HG03064 (cell line): ENCODE data around the gene NACAD.

Source experiments
- ATAC-seq: cut with Tn5 transposase; IDR thresholded peaks from one replicate; pipeline ENCODE4 v1.9.1; 2021; ENCODE audit warnings: low read depth; ENCODE audit not compliant: unreplicated experiment

Gene NACAD, protein sequence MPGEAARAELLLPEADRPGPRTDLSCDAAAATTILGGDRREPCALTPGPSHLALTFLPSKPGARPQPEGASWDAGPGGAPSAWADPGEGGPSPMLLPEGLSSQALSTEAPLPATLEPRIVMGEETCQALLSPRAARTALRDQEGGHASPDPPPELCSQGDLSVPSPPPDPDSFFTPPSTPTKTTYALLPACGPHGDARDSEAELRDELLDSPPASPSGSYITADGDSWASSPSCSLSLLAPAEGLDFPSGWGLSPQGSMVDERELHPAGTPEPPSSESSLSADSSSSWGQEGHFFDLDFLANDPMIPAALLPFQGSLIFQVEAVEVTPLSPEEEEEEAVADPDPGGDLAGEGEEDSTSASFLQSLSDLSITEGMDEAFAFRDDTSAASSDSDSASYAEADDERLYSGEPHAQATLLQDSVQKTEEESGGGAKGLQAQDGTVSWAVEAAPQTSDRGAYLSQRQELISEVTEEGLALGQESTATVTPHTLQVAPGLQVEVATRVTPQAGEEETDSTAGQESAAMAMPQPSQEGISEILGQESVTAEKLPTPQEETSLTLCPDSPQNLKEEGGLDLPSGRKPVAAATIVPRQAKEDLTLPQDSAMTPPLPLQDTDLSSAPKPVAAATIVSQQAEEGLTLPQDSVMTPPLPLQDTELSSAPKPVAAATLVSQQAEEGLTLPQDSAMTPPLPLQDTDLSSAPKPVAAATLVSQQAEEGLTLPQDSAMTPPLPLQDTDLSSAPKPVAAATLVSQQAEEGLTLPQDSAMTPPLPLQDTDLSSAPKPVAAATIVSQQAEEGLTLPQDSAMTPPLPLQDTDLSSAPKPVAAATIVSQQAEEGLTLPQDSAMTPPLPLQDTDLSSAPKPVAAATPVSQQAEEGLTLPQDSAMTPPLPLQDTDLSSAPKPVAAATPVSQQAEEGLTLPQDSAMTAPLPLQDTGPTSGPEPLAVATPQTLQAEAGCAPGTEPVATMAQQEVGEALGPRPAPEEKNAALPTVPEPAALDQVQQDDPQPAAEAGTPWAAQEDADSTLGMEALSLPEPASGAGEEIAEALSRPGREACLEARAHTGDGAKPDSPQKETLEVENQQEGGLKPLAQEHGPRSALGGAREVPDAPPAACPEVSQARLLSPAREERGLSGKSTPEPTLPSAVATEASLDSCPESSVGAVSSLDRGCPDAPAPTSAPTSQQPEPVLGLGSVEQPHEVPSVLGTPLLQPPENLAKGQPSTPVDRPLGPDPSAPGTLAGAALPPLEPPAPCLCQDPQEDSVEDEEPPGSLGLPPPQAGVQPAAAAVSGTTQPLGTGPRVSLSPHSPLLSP (N-terminal part only)

GRCh38 chr7:45088821-45089340 is at the start of gene NACAD:
Gene NACAD, minus strand, starts transcription at chr7:45088969. Its CDS starts 75 bp downstream, at chr7:45088894.
- ATAC-seq: no peak

DNA sequence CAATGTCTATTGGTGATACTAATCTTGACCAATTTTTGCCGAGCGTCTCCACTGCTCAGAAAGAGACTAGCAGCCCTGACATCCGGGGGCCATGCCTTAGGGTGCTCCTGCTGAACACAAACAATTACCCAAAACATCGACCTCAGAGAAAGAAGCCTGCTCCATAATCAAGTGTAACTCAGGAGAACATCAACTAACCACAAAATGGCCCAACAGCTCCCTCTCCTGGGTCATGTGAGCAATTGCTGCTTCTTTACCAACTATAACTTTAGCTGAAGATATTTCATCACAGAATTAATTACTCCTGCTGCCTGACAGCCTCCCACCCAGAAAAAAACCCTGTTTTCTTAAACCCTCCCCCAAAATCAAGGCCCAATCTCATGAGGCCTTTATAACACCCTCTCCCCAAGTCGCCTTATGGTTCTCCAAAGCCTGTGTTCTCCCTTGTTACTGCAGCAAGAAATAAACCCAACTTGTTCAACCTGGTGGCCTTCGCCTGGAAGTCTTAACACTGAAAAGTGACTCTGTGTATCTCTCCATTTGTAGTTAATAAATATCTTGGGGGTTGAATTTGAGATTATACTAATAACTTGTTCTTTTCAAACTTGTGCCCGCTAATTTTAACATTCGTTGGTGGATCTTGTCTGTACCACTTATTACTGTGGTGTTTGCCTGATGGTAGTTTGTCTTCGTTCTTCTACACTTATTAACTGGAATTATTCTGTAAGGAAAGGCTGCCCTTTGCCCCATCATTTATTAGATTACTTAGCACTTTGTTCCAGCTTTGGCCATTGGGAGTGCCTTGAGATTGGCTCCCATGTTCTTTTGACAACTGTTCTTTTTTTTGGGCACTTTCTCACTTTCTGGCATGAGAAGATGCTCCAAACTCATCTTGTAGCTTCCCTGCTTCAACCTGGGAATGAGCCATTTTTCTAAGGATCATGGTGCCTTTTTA is 47.6 kb upstream of the NACAD start:
- ATAC-seq: no peak

- ATAC-seq: no peak
These were observed 45.1 kb upstream of the NACAD start for GRCh38 chr7:45133877-45134276.

DNA sequence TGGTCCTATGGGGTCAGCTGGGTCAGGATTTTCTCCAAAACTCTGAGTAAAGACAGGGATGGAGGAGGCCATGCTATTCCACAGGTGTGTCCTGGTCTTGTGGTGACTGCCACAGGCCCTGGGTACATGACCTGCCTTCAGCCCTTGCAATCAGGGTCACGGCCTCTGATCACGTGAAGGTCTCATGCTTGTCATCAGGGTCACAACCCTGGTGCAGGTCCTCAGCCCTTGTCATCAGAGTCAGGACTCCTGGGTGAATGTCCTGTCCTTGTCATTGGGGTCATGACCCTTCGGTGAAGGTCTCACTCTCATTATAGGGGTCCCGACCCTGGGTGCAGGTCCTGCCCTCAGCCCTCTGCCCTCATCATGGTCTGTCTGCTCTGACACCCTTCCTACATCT is 44.6 kb upstream of the NACAD start:
- ATAC-seq: no peak

DNA sequence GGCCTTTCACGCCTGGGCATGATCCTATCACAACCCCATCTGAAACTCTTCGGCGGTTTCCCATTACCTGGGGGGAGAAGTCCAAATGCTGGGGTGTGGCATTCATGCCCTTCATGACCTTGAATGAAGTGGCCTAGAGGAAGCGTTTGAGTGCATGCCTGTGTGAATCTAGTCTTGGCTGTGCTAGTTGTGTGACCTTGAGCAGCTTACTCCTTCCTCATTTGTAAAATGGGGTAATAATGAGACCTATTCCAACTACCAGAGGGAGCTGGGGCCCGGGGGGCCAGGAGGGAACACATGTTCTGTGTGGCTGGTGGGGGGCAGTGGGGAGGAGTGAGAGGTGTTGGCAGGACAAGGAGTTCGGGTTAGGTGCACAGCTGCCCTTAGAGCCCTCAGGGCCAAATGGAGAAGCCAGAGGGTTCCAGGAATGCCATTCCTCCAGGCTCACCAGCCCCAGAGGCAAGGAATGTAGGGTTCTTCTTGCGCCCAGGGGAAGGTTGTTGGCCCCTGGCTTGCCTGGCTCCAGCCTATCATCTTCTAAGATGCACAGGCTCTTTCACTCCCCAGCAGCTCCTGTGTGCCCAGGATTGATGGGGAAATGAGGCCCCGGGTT is 44.0 kb upstream of the NACAD start:
- ATAC-seq: no peak

DNA sequence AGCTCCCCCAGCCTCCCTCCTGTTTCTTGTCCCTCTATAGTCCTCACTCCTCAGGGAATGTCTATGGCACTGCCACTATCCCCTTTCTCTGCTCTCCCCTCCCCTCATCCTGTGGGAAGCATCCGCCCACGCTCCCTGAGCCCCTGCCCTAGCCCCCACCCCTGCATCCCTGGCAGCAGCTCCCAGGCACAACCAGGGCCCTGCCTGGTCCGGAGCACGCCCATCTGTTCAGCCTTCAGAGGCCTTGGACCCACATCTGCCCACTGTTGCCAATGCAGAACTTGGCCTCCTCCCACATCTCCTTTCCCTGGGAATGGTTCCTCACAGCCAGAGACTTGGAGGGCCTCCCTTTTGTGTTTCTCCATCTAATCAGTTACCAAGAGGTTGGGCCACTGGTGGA is 43.1 kb upstream of the NACAD start:
- ATAC-seq: no peak

DNA sequence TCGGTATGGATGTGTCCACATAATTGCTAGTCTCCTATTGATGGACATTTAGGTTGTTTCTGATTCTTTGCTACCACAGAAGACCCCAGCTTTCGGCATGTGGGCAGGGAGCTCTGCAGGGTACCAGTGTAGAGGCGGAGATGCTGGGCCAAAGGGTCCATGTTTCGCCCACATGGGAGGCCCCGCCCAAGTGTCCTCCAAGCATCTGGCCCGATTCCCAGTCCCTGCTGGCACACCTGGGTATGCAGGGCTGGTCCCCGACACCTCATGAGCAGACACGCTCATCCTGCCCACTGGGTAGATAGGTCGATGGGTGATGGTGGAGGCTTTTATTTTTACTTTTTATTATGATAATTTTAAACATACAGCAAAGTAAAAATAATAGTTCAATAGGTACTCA is 42.1 kb upstream of the NACAD start:
- ATAC-seq: no peak

DNA sequence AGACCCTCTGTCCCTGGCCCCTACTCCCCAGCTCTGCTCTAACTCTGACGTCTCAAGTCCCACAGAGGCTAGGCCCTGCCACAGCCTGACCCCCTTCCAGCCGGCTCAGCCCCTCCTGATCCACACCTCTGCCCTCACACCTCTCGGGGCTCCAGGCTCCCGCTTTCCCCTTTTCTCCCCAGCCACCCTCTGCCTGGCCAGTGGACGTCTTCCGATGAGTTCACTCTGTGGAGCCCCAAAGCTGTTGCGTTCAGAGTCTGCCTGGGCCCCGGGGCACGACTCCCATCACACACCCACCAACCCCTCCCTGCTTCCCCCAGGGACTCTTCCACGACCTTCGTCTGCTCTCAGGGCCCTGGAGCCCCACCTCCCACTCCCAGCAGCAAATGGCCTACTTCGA is 41.1 kb upstream of the NACAD start:
- ATAC-seq: no peak

GRCh38 chr7:45129181-45129800 is 40.5 kb upstream of the NACAD start:
- no peak for ATAC-seq

- no peak for ATAC-seq
These were observed 38.2 kb upstream of the NACAD start for GRCh38 chr7:45126920-45127319.

DNA sequence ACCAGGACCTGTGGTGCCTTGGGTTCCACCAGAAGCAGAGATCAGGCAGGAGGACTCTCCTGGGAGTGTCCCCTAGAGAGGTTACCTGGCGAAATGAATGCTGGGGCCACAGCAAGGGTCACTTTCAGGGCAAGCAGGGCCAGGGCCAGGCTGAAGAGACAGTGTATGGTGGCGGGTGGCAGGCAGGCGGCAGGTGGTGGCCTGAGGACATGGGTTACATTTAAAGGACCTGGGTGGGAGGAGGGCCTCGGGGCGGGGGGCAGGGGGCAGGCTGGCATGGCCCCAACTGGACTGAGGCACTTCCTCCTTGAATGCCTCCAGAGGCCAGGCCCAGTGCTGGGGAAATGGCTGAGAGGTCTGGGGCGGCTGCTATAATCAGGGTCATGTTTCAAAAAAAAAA is 37.4 kb upstream of the NACAD start:
- ATAC-seq: no peak

DNA sequence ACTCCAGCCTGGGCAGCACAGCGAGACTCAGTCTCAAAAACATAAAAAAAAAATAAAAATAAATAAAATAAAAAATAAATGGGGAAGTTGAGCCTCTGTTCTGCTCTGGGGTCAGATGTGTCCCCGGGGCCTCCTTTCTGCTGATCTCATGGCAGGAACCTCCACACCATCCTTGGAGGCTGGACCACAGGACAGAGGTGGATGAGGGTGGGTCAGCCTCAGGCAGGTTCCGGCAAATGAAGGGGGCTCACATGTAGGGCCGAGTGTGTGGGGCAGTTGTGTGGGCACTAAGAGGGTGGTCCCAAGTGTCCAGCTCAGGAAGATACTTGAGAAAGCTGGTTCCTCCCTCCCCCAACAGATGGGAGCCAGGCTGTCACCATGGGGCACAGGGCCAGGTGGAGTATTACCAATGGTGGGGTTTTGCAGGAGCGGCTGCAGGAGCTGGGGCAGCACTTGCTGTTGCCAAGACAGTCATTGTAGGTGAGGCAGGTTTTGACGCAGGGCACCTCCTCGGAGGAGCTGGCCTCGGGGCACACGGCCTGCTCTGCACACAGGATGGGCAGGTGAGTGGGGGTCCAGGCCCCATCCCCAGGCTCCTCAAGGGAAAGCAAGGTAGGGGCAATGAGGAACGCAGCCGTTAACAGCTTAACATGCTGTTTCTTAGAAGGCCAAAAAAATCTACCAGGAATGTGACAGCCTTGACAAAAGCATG is 36.6 kb upstream of the NACAD start:
- ATAC-seq: no peak

DNA sequence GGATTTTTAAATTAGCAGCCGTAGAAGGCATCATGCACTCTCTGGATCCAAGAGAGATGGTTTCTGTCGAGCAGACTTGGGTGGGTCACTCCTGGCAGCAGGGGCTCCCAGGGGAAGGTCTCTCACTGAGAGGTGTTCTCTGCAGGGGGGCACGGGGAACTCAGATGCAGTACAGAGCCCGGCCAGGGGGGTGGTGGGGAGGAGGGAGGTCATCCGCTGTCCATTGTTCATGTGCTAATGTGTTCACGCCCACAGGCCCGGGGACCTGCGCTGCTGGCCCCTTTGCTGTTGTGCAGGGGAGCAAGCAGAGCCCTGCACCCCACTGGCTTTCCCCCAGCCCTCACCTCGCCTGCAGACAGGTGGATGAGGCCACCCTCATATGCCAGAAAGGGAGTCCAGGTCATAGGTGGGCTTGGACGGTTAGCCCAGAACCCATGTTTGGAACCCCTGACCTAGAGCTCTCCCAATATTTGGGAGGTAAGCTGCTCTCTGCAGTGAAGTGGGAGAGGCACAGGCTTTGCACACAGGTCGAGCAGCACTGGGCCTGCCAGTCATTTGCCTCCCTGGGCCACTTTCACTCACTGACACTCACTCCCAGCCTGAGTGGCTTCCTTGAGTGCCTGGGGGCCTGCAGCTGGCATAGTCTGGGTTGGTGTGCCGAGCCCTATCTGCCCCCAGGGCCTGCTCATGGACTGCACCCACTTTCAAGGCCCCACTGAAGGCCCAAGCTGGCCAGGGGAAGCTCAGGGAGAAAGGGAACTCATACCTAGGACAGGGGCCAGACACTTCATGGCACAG is 35.3 kb upstream of the NACAD start:
- ATAC-seq: no peak

- ATAC-seq: no peak
These were observed 34.4 kb upstream of the NACAD start for GRCh38 chr7:45122975-45123860.

DNA sequence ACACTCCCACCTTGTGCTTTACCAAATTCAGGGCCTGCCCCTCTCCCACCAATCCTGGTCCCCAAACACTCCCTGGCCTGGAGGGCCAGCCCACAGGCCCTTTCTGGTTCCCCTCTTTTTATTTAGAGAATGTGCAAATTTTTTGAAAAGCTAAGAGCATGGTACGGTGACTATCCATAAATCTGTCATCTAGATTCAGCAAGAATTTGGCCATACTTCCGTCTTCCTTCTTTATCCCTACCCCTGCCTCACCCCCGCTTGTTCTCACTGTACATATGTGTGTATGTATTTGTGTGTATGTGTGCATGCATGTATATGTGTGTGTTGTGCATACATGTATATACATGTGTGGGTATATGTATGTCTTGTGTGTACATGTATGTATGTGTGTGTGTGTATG is 30.8 kb upstream of the NACAD start:
- no peak for ATAC-seq

GRCh38 chr7:45118889-45119331 is 30.1 kb upstream of the NACAD start:
- ATAC-seq: no peak
